Right renal cortex interstitium (tissue), 3 donors: ENCODE results near the gene ADAMTSL1. TPM values are rescaled to one million over a fixed set of nuclear protein-coding genes. Genes with fewer than 3 reads are reported as not detected.
"Not testable (repeated sequence)": the region's sequence is repeated elsewhere in the genome, so short reads cannot be mapped to it uniquely, and the experiment has no call there.

ENCODE experiments used
- DNase-seq, 3 donors: peaks; one replicate each; pipeline ENCODE4 v3.0.0-alpha.2; 2013; ENCODE audit warnings: low read depth in 3 of 3, low spot score in 2 of 3
- polyA plus RNA-seq, 3 donors: library from polyadenylated mRNA; unstranded; fragments of 120-200 nt; gene quantifications; one replicate each; pipeline ENCODE4 v1.2.1, GENCODE V29; 2013; ENCODE audit not compliant: insufficient read length in 3 of 3

Gene ADAMTSL1
- polyA plus RNA-seq, 3 donors, result 11.3 to 16.5 (median 16.1) TPM

GRCh38 chr9:18911714-18912342 is 437.9 kb downstream of the ADAMTSL1 start:
- no peak for DNase-seq

- no peak for DNase-seq
These were observed 446.5 kb downstream of the ADAMTSL1 start for GRCh38 chr9:18920141-18921084.

GRCh38 chr9:18921366-18922075 is 447.6 kb downstream of the ADAMTSL1 start:
- no peak for DNase-seq

- DNase-seq, result no peak
These were observed 448.4 kb downstream of the ADAMTSL1 start for GRCh38 chr9:18922161-18922885.

GRCh38 chr9:18923167-18923566 is 449.2 kb downstream of the ADAMTSL1 start:
- no peak for DNase-seq

- no peak for DNase-seq
These were observed 449.9 kb downstream of the ADAMTSL1 start for GRCh38 chr9:18923671-18924430.

- no peak for DNase-seq
These were observed 451.9 kb downstream of the ADAMTSL1 start for GRCh38 chr9:18925880-18926279.

- DNase-seq, result no peak
These were observed 452.6 kb downstream of the ADAMTSL1 start for GRCh38 chr9:18926513-18926912.

- no peak for DNase-seq
These were observed 454.8 kb downstream of the ADAMTSL1 start for GRCh38 chr9:18928711-18929110.

- DNase-seq, result not testable (repeated sequence)
These were observed 456.7 kb downstream of the ADAMTSL1 start for GRCh38 chr9:18930611-18931010.

GRCh38 chr9:18935541-18935940 is 461.6 kb downstream of the ADAMTSL1 start:
- DNase-seq, result no peak

- DNase-seq, result no peak
These were observed 462.3 kb downstream of the ADAMTSL1 start for GRCh38 chr9:18936094-18936871.

GRCh38 chr9:18939943-18940342 is 466.0 kb downstream of the ADAMTSL1 start:
- DNase-seq, result no peak

- DNase-seq, result no peak
These were observed 467.2 kb downstream of the ADAMTSL1 start for GRCh38 chr9:18941060-18941740.

- no peak for DNase-seq
These were observed 468.8 kb downstream of the ADAMTSL1 start for GRCh38 chr9:18942801-18943200.

- DNase-seq, result no peak
These were observed 474.0 kb downstream of the ADAMTSL1 start for GRCh38 chr9:18947892-18948339.

- DNase-seq, result no peak
These were observed 478.0 kb downstream of the ADAMTSL1 start for GRCh38 chr9:18951936-18952335.

GRCh38 chr9:18955626-18956025 is 481.7 kb downstream of the ADAMTSL1 start:
- DNase-seq, result no peak
